ENCODE results near the gene RFXANK. TPM values are rescaled to one million over a fixed set of nuclear protein-coding genes. Genes with fewer than 3 reads are reported as not detected.
"Not testable (repeated sequence)": the region's sequence is repeated elsewhere in the genome, so short reads cannot be mapped to it uniquely, and the experiment has no call there.

Gene RFXANK
- total and polyA plus RNA-seq, 4 donors: 28.6 to 103 (median 57.8) TPM

GRCh38 chr19:19167612-19168011 is 24.4 kb upstream of the RFXANK start:
- DNase-seq (ENCODE audit: low read depth in 4 of 6, low spot score in 6 of 6): no peak
- peaks cover 17% of the 10 kb centered on the region for H3K4me1 ChIP-seq (ENCODE audit: control insufficient read depth, insufficient read depth, low read length)
- no peak overlapping the region for H3K27ac ChIP-seq (ENCODE audit: low read depth, low read length)
- H3K4me3 ChIP-seq (ENCODE audit: low read depth, low read length): no peak overlapping the region
- peaks cover 7% of the 10 kb centered on the region for H3K27me3 ChIP-seq (ENCODE audit: control insufficient read depth, insufficient read depth, low read length)
- no peaks in the 10 kb centered on the region for H3K9me3 ChIP-seq (ENCODE audit: control insufficient read depth, insufficient read depth, low read length)
- H3K36me3 ChIP-seq (ENCODE audit: control insufficient read depth, insufficient read depth, low read length): peaks cover 12% of the 10 kb centered on the region
- WGBS (ENCODE audit: insufficient coverage): 83% methylated on average over 2 of the region's 3 CpGs

GRCh38 chr19:19169236-19170052 is 22.6 kb upstream of the RFXANK start:
- 76% methylated on average over 8 of the region's 9 CpGs for WGBS (ENCODE audit: insufficient coverage)
- Histone ChIP-seq H3K27me3 (ENCODE audit: control insufficient read depth, insufficient read depth, low read length) (peaks cover 7% of the 10 kb centered on the region), H3K4me3 (ENCODE audit: low read depth, low read length) (no peak overlapping the region), H3K9me3 (ENCODE audit: control insufficient read depth, insufficient read depth, low read length) (no peaks in the 10 kb centered on the region), H3K27ac (ENCODE audit: low read depth, low read length) (no peak overlapping the region), H3K4me1 (ENCODE audit: control insufficient read depth, insufficient read depth, low read length) (peaks cover 17% of the 10 kb centered on the region), H3K36me3 (ENCODE audit: control insufficient read depth, insufficient read depth, low read length) (peaks cover 12% of the 10 kb centered on the region)
- no peak for DNase-seq (ENCODE audit: low read depth in 4 of 6, low spot score in 6 of 6)

- Histone ChIP-seq H3K9me3 (ENCODE audit: control insufficient read depth, insufficient read depth, low read length) (no peaks in the 10 kb centered on the region), H3K4me3 (ENCODE audit: low read depth, low read length) (no peak within 1 kb of the TSS), H3K36me3 (ENCODE audit: control insufficient read depth, insufficient read depth, low read length) (peaks cover 7% of the 10 kb centered on the region), H3K4me1 (ENCODE audit: control insufficient read depth, insufficient read depth, low read length) (peaks cover 22% of the 10 kb centered on the region), H3K27me3 (ENCODE audit: control insufficient read depth, insufficient read depth, low read length) (peaks cover 7% of the 10 kb centered on the region), H3K27ac (ENCODE audit: low read depth, low read length) (no peak within 1 kb of the TSS)
- DNase-seq (ENCODE audit: low read depth in 4 of 6, low spot score in 6 of 6): peak in 3 of 6 donors; percentile 28 to 80 (median 76)
- 4% methylated on average over 50 of the region's 56 CpGs for WGBS (ENCODE audit: insufficient coverage)
These were observed 21.8 kb upstream of the RFXANK start, which contains the start of gene MEF2B for GRCh38 chr19:19170053-19170872. Gene MEF2B, minus strand, starts transcription at chr19:19170263. Its CDS starts 19,528 bp downstream, at chr19:19150735.

- no peaks in the 10 kb centered on the region for H3K9me3 ChIP-seq (ENCODE audit: control insufficient read depth, insufficient read depth, low read length)
- no peak for DNase-seq (ENCODE audit: low read depth in 4 of 6, low spot score in 6 of 6)
- H3K27me3 ChIP-seq (ENCODE audit: control insufficient read depth, insufficient read depth, low read length): peaks cover 7% of the 10 kb centered on the region
- no peak overlapping the region for H3K4me3 ChIP-seq (ENCODE audit: low read depth, low read length)
- no peak overlapping the region for H3K27ac ChIP-seq (ENCODE audit: low read depth, low read length)
- 80% methylated on average over 5 of the region's 6 CpGs for WGBS (ENCODE audit: insufficient coverage)
- peaks cover 10% of the 10 kb centered on the region for H3K36me3 ChIP-seq (ENCODE audit: control insufficient read depth, insufficient read depth, low read length)
- peaks cover 22% of the 10 kb centered on the region for H3K4me1 ChIP-seq (ENCODE audit: control insufficient read depth, insufficient read depth, low read length)
These were observed 21.0 kb upstream of the RFXANK start for GRCh38 chr19:19170873-19171672.

GRCh38 chr19:19171821-19172532 is 20.1 kb upstream of the RFXANK start:
- no peaks in the 10 kb centered on the region for H3K9me3 ChIP-seq (ENCODE audit: control insufficient read depth, insufficient read depth, low read length)
- no peak overlapping the region for H3K4me3 ChIP-seq (ENCODE audit: low read depth, low read length)
- H3K27ac ChIP-seq (ENCODE audit: low read depth, low read length): no peak overlapping the region
- 65% methylated on average over 7 of the region's 8 CpGs for WGBS (ENCODE audit: insufficient coverage)
- peaks cover 7% of the 10 kb centered on the region for H3K27me3 ChIP-seq (ENCODE audit: control insufficient read depth, insufficient read depth, low read length)
- no peak for DNase-seq (ENCODE audit: low read depth in 4 of 6, low spot score in 6 of 6)
- peaks cover 14% of the 10 kb centered on the region for H3K36me3 ChIP-seq (ENCODE audit: control insufficient read depth, insufficient read depth, low read length)
- peaks cover 22% of the 10 kb centered on the region for H3K4me1 ChIP-seq (ENCODE audit: control insufficient read depth, insufficient read depth, low read length)

GRCh38 chr19:19173243-19173642 is 18.8 kb upstream of the RFXANK start:
- 89% methylated on average over 2 of the region's 5 CpGs for WGBS (ENCODE audit: insufficient coverage)
- not testable (repeated sequence) for H3K27ac ChIP-seq (ENCODE audit: low read depth, low read length); DNase-seq (ENCODE audit: low read depth in 4 of 6, low spot score in 6 of 6); H3K27me3 ChIP-seq (ENCODE audit: control insufficient read depth, insufficient read depth, low read length); H3K9me3 ChIP-seq (ENCODE audit: control insufficient read depth, insufficient read depth, low read length); H3K4me3 ChIP-seq (ENCODE audit: low read depth, low read length)
- H3K36me3 ChIP-seq (ENCODE audit: control insufficient read depth, insufficient read depth, low read length): peaks cover 23% of the 10 kb centered on the region
- H3K4me1 ChIP-seq (ENCODE audit: control insufficient read depth, insufficient read depth, low read length): peaks cover 22% of the 10 kb centered on the region

- DNase-seq (ENCODE audit: low read depth in 4 of 6, low spot score in 6 of 6): no peak
- no peaks in the 10 kb centered on the region for H3K27me3 ChIP-seq (ENCODE audit: control insufficient read depth, insufficient read depth, low read length)
- H3K36me3 ChIP-seq (ENCODE audit: control insufficient read depth, insufficient read depth, low read length): peaks cover 57% of the 10 kb centered on the region
- H3K9me3 ChIP-seq (ENCODE audit: control insufficient read depth, insufficient read depth, low read length): no peaks in the 10 kb centered on the region
- H3K4me3 ChIP-seq (ENCODE audit: low read depth, low read length): no peak overlapping the region
- 94% methylated on average over 8 of the region's 8 CpGs for WGBS (ENCODE audit: insufficient coverage)
- peaks cover 8% of the 10 kb centered on the region for H3K4me1 ChIP-seq (ENCODE audit: control insufficient read depth, insufficient read depth, low read length)
- H3K27ac ChIP-seq (ENCODE audit: low read depth, low read length): no peak overlapping the region
These were observed 15.1 kb upstream of the RFXANK start for GRCh38 chr19:19176950-19177349.

GRCh38 chr19:19179548-19180441 is 12.3 kb upstream of the RFXANK start:
- no peak overlapping the region for H3K27ac ChIP-seq (ENCODE audit: low read depth, low read length)
- WGBS (ENCODE audit: insufficient coverage): 82% methylated on average over 17 of the region's 17 CpGs
- no peaks in the 10 kb centered on the region for H3K9me3 ChIP-seq (ENCODE audit: control insufficient read depth, insufficient read depth, low read length)
- peaks cover 68% of the 10 kb centered on the region for H3K36me3 ChIP-seq (ENCODE audit: control insufficient read depth, insufficient read depth, low read length)
- H3K27me3 ChIP-seq (ENCODE audit: control insufficient read depth, insufficient read depth, low read length): no peaks in the 10 kb centered on the region
- DNase-seq (ENCODE audit: low read depth in 4 of 6, low spot score in 6 of 6): no peak
- peaks cover 3% of the 10 kb centered on the region for H3K4me1 ChIP-seq (ENCODE audit: control insufficient read depth, insufficient read depth, low read length)
- no peak overlapping the region for H3K4me3 ChIP-seq (ENCODE audit: low read depth, low read length)
